K562 (cell line): ENCODE results near the gene PHF21B. TPM values are rescaled to one million over a fixed set of nuclear protein-coding genes. Genes with fewer than 3 reads are reported as not detected.

Experiments used
- CBX5 ChIP-seq: IDR thresholded peaks from 2 replicates; pipeline ENCODE4 v1.6.1; 2014; ENCODE audit warnings: low read depth, borderline replicate concordance
- CEBPG ChIP-seq, 3 experiments: fragments of 200-800 bp in 1 of 3; sonication (Bioruptor generic) in 1 of 3; sonication (generic) in 1 of 3; formaldehyde crosslinking in 1 of 3; IDR thresholded peaks in 2 of 3; conservative IDR thresholded peaks in 1 of 3; 2 replicates each; pipeline versions ENCODE4 v1.6.1 to v1.8.0; 2016 to 2022; ENCODE audit warnings: missing compliant biosample characterization in 2 of 3, missing genetic modification characterization in 2 of 3, mild to moderate bottlenecking in 1 of 3, missing genetic modification reagents in 1 of 3
- FOXK1 ChIP-seq: sonication (generic); formaldehyde crosslinking; IDR thresholded peaks from 2 replicates; pipeline ENCODE4 v1.8.0; 2022; ENCODE audit warnings: missing genetic modification reagents, mild to moderate bottlenecking, borderline replicate concordance
- HDAC1 ChIP-seq, 2 experiments: fragments of 450-650 bp; IDR thresholded peaks; 2 replicates each; pipeline ENCODE4 v1.6.1; 2016 to 2017; ENCODE audit warnings: inconsistent platforms in 1 of 2, mild to moderate bottlenecking in 1 of 2, moderate library complexity in 1 of 2
- HDGF ChIP-seq: fragments of 450-650 bp; IDR thresholded peaks from 2 replicates; pipeline ENCODE4 v1.6.1; 2016
- HNRNPK ChIP-seq: fragments of 200-400 bp; formaldehyde crosslinking; IDR thresholded peaks from one replicate; pipeline ENCODE4 v1.6.1; 2018; ENCODE audit warnings: mild to moderate bottlenecking, low read depth, low read length; ENCODE audit not compliant: poor library complexity, severe bottlenecking
- MTF1 ChIP-seq: fragments of 250-450 bp; sonication (Bioruptor Pico); IDR thresholded peaks from 2 replicates; pipeline ENCODE4 v1.9.0; 2021; ENCODE audit warnings: moderate library complexity, mild to moderate bottlenecking, inconsistent platforms, borderline replicate concordance
- STAT5A ChIP-seq: IDR thresholded peaks from 2 replicates; pipeline ENCODE4 v1.6.1; 2012; ENCODE audit warnings: low read length, inconsistent platforms, borderline replicate concordance
- SUPT5H ChIP-seq: fragments of 450-650 bp; IDR thresholded peaks from 2 replicates; pipeline ENCODE4 v1.6.1; 2016
- U2AF2 ChIP-seq: fragments of 200-400 bp; formaldehyde crosslinking; optimal IDR thresholded peaks from 2 replicates; pipeline ENCODE3; 2017; ENCODE audit warnings: low read depth, mild to moderate bottlenecking, low read length
- ZBTB12 ChIP-seq: fragments of 250-450 bp; sonication (Bioruptor Pico); IDR thresholded peaks from 2 replicates; pipeline ENCODE4 v1.4.0; 2020
- ZBTB26 ChIP-seq: fragments of 450-650 bp; formaldehyde crosslinking; IDR thresholded peaks from 2 replicates; pipeline ENCODE4 v1.4.0; 2022; ENCODE audit warnings: missing genetic modification characterization
- polyA plus RNA-seq, 8 experiments: library from polyadenylated mRNA; depleted of rRNA in 4 of 8; stranded (reverse) in 5 of 8; unstranded in 3 of 8; fragments of >200 nt; fragmentation: Nextera tagmentation in 2 of 8; fragmentation: Illumina TruSeq in 1 of 8; extraction: Ambion mirVana in 2 of 8; extraction: Trizol in 1 of 8; gene quantifications; 2 replicates each; pipeline versions ENCODE4 v1.2.1 to v1.2.3, GENCODE V29; 2011 to 2014; ENCODE audit warnings: inconsistent platforms in 1 of 8, missing spikeins in 1 of 8
- total RNA-seq, 7 experiments: library from RNA; depleted of rRNA in 6 of 7; stranded (reverse); fragments of >200 nt in 6 of 7; fragmentation: Illumina TruSeq in 2 of 7; extraction: Trizol in 2 of 7; gene quantifications; 2 replicates each; pipeline versions ENCODE4 v1.2.1 to v1.2.3, GENCODE V29; 2011 to 2021; ENCODE audit warnings: low replicate concordance in 1 of 7
- TF ChIP-seq, protein P1 (sequence below), 2 experiments: fragments of 450-650 bp in 1 of 2; sonication (generic) in 1 of 2; formaldehyde crosslinking in 1 of 2; IDR thresholded peaks; 2 replicates each; pipeline versions ENCODE4 v1.7.1 to v1.9.0; 2016 to 2022; ENCODE audit warnings: inconsistent platforms in 1 of 2, mild to moderate bottlenecking in 1 of 2, missing genetic modification reagents in 1 of 2
- TF ChIP-seq, protein P2 (sequence below): fragments of 450-650 bp; IDR thresholded peaks from 2 replicates; pipeline ENCODE4 v1.7.1; 2018; ENCODE audit warnings: mild to moderate bottlenecking, low read depth; ENCODE audit not compliant: partially characterized antibody

Gene PHF21B
- total and polyA plus RNA-seq, 9 of the 15 experiments (the other 6 are each of a cell fraction or from before 2014, with no cell fraction given) = 0.04 TPM; not detected in 8

GRCh38 chr22:45036154-45036553 lies 26.3 kb upstream of the PHF21B start (continued):
- TF ChIP-seq, protein P1, sequence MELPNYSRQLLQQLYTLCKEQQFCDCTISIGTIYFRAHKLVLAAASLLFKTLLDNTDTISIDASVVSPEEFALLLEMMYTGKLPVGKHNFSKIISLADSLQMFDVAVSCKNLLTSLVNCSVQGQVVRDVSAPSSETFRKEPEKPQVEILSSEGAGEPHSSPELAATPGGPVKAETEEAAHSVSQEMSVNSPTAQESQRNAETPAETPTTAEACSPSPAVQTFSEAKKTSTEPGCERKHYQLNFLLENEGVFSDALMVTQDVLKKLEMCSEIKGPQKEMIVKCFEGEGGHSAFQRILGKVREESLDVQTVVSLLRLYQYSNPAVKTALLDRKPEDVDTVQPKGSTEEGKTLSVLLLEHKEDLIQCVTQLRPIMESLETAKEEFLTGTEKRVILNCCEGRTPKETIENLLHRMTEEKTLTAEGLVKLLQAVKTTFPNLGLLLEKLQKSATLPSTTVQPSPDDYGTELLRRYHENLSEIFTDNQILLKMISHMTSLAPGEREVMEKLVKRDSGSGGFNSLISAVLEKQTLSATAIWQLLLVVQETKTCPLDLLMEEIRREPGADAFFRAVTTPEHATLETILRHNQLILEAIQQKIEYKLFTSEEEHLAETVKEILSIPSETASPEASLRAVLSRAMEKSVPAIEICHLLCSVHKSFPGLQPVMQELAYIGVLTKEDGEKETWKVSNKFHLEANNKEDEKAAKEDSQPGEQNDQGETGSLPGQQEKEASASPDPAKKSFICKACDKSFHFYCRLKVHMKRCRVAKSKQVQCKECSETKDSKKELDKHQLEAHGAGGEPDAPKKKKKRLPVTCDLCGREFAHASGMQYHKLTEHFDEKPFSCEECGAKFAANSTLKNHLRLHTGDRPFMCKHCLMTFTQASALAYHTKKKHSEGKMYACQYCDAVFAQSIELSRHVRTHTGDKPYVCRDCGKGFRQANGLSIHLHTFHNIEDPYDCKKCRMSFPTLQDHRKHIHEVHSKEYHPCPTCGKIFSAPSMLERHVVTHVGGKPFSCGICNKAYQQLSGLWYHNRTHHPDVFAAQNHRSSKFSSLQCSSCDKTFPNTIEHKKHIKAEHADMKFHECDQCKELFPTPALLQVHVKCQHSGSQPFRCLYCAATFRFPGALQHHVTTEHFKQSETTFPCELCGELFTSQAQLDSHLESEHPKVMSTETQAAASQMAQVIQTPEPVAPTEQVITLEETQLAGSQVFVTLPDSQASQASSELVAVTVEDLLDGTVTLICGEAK (IDR thresholded peaks at IDR 0.05) = no peak
- TF ChIP-seq, protein P1 (CRISPR knock-in tag; IDR thresholded peaks at IDR 0.05) = no peak
- TF ChIP-seq CEBPG (CRISPR knock-in tag; IDR thresholded peaks at IDR 0.05) = no peak
- TF ChIP-seq CEBPG (tag; conservative IDR thresholded peaks at IDR 0.05 in 1 of 2, IDR thresholded peaks at IDR 0.05 in 1 of 2) = no peak
- no peak for TF ChIP-seq FOXK1 (CRISPR knock-in tag)
- TF ChIP-seq, protein P2, sequence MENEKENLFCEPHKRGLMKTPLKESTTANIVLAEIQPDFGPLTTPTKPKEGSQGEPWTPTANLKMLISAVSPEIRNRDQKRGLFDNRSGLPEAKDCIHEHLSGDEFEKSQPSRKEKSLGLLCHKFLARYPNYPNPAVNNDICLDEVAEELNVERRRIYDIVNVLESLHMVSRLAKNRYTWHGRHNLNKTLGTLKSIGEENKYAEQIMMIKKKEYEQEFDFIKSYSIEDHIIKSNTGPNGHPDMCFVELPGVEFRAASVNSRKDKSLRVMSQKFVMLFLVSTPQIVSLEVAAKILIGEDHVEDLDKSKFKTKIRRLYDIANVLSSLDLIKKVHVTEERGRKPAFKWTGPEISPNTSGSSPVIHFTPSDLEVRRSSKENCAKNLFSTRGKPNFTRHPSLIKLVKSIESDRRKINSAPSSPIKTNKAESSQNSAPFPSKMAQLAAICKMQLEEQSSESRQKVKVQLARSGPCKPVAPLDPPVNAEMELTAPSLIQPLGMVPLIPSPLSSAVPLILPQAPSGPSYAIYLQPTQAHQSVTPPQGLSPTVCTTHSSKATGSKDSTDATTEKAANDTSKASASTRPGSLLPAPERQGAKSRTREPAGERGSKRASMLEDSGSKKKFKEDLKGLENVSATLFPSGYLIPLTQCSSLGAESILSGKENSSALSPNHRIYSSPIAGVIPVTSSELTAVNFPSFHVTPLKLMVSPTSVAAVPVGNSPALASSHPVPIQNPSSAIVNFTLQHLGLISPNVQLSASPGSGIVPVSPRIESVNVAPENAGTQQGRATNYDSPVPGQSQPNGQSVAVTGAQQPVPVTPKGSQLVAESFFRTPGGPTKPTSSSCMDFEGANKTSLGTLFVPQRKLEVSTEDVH = no peak
- TF ChIP-seq STAT5A = no peak
- TF ChIP-seq SUPT5H = no peak
- TF ChIP-seq MTF1 = no peak
- no peak for TF ChIP-seq HDGF
- no peak for TF ChIP-seq ZBTB12
- no peak for TF ChIP-seq HNRNPK
- TF ChIP-seq CBX5 = no peak
- TF ChIP-seq HDAC1 (IDR thresholded peaks at IDR 0.05) = no peak
- no peak for TF ChIP-seq ZBTB26 (CRISPR knock-in tag)
- no peak for TF ChIP-seq U2AF2
